Hematopoietic multipotent progenitor cell treated with erythropoietin and hydrocortisone succinate and interleukin-3 and kit ligand, for 8 days (in vitro differentiated cells): ENCODE measurements around the gene SKI.

ENCODE experiments used
- DNase-seq: peaks from one replicate; pipeline ENCODE4 v3.0.0-alpha.2; 2015

Gene SKI

DNA sequence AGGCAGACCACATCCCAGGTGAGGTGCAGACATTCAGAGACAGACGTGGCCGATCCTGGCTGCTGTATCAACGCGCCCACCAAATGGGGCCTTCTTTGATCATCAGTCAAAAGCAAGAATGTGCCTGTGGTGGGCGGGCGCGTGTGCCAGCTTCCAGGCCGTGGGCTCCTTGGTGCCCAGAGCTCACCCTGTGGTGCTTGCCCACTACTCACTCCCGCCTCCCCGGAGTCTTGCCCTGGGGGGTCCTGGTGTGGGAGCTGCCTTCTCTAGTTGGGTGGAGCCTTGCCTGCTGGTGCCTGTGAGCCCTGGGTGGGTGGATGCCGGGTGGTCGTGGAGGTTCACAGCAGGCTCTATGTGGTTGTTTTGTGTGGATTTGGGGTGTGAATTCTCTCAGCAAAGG is 70.6 kb downstream of the SKI start:
- no peak for DNase-seq

DNA sequence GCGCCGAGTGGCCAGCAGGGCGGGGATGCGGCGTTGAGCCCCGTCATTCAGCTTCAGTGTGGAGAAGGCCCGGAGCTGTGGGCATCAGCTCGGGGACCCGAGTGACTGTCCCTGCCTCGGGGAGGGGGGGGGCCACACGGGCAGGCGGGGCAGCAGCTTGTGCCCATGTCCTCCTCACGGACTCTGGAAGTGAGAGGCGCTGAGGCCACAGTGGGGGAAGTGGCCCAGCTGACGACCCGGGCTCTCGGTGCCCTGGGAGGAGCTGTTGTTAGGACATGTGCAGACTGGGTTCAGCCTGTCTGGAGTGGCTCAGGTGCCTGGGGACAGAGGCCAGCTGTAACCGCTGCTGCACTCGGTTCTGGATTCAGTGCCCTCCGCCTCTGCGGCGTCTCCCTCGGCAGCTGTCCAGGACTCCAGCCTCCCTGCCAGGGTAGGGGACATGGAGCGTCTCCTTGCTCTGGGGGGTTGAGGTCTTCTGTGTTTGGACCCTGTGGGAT is 71.1 kb downstream of the SKI start:
- peak; percentile 4 for DNase-seq

GRCh38 chr1:2300004-2300771 is 72.1 kb downstream of the SKI start:
- peak; percentile 67 for DNase-seq

GRCh38 chr1:2300851-2301606 is 72.9 kb downstream of the SKI start:
- peak; percentile 86 for DNase-seq

GRCh38 chr1:2301607-2302291 is 73.6 kb downstream of the SKI start:
- no peak for DNase-seq

DNA sequence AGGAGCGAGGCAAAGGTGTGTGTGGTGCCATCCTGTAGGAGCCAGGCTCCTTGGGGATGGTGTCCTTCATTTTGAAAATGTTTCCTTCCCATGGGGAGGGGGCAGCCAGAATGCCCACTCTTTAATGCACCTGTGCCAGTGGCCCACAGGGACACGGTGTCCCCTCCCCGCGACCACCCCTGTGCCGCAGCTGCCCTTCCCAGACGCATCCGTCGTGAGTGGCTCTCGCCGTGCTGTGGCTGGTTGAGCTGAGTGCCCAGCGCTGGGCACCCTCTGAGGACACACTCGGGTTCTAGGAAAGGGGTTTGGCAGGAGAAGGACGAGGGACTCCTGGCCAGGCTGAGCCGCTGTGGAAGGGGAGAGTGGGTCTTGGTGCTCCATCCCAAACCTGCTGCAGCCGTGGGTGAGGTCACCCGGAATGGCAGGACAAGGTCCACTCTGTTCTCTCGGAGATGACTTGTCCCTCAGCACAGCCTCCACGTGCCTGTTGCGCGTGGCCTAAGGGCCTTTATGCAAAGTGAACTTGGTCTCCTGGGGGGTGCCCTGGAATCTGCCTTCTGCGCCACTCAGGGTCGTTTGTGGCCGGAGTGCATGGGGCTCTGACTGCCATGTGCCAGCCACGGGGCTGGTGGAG is 74.3 kb downstream of the SKI start:
- no peak for DNase-seq

- DNase-seq = no peak
These were observed 75.1 kb downstream of the SKI start for GRCh38 chr1:2303016-2303775.

DNA sequence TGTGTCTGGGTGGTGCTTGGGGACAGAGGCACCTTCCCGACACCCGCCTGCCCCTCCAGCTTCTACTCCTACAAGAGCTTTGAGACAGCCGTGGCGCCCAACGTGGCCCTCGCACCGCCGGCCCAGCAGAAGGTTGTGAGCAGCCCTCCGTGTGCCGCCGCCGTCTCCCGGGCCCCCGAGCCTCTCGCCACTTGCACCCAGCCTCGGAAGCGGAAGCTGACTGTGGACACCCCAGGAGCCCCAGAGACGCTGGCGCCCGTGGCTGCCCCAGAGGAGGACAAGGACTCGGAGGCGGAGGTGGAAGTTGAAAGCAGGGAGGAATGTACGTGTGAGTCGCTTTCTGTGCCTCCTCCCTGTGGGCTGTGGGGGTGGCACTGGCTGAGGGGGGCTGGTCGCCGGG is 75.7 kb downstream of the SKI start:
- DNase-seq = no peak

- no peak for DNase-seq
These were observed 76.2 kb downstream of the SKI start for GRCh38 chr1:2304282-2304681.

DNA sequence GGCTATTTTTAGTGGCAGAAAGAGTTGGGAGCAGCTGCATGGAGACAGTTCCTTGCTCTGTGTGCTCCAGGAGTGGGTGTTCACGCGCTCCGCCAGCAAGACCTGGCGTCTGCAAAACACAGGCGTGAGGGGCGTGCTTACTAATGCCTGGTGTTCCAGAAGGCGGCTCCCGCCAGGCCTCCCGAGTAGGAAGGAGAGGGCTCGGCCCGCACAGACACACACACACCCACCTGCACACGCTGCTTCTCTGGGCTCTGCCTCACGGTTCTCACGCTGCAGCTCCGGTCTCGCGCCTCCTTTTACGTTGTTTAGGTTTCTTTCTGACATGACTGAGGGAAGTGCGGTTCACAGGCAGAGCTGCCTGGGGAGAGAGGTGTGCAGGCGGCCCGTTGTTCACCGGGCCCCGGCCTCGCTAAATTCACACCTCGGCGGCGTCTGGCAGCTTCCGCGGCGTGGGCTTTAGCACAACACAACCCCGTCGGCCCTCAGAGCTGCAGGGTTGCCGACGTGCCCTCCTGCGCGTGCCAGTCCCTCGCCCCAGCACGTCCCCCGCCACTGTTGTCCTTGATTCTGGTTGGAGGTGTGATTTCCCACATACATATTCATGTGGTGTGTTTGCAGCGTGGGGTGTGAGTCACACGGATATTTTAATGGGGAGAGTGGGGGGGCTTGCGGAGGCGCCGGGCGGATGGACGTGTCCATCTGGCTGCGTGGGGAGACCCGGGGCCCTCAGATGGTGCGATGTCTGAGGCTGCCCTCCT is 77.0 kb downstream of the SKI start:
- DNase-seq = no peak

- no peak for DNase-seq
These were observed 78.2 kb downstream of the SKI start for GRCh38 chr1:2306151-2306978.

GRCh38 chr1:2307064-2307605 is 79.0 kb downstream of the SKI start:
- no peak for DNase-seq

DNA sequence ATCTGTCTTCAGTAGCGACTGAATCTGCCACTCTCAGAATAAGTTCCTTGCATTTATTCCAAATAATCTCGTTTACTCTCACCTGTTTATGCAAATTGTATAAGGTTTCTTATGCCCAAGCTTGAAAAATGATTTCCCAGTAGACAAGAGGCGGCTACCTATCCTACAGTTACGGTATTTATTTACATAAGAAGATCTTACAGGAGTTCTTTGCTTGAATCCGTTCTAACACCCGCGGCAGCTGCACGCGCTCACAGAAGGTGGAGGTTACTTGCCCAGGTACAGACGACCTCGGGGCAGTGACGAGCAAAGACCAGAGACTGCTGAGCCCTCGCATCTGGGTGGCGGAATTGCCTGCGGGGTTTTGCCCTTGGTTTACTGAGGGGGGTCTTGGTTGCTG is 79.9 kb downstream of the SKI start:
- no peak for DNase-seq

DNA sequence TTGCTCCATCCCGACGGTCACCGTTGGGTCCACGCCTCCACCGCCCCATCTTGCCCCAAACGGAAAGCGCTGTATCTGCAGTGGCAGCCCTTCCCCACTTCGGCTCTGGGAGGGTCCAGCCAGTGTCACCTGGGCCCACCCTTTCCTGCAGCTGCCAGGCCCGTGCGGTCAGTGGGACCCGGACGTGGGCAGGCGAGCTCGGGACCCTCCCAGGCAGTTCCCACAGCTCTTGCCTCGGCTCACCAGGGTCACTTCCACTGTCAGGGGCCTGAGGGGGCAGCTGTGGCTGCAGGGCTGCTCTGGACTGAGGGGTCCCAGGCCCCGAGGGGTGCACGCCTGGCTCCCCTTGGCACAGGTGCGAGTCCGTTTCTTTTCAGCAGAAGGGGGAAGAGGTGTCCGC is 80.7 kb downstream of the SKI start:
- no peak for DNase-seq

DNA sequence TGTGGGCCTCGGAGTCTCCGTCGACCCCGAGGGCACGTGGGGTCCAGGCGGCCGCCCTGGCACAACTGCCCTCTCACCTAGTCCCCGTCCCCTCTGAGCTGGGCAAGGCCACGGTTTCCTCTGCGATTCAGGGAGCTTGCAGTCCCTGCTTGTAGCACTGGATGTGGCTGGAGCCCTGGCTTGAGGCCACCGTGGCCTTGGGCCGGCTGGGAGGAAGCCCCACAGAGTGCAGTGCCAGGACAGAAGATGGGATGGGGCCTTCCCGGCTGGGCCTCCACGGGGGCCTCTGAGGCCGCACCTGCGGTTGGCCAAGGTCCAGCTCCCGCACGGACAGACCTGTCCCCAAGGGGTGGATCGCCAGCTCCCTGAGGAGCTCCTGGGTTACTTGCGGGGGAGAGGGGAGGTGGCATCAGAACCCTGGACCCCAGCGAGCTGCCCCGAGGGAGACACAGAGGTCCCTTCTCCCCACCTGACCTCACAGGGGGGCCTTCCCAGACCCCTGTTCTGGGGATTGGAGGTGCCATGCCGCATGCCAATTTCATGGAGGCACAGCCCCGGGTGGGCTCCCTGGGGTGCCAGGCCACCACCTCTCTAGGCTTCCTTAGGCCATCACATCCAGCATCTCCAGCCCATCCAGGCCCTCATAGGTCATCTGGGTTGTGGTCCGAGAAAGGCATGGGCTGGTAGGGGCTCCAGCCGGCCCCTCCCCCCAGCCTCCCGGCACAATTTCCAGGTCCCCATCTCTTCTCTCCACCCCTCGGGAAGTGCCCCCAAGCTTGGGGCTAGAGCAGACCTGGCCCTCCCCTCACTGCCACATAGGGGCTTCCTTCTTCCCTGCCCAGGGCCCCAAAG is 82.4 kb downstream of the SKI start:
- no peak for DNase-seq

DNA sequence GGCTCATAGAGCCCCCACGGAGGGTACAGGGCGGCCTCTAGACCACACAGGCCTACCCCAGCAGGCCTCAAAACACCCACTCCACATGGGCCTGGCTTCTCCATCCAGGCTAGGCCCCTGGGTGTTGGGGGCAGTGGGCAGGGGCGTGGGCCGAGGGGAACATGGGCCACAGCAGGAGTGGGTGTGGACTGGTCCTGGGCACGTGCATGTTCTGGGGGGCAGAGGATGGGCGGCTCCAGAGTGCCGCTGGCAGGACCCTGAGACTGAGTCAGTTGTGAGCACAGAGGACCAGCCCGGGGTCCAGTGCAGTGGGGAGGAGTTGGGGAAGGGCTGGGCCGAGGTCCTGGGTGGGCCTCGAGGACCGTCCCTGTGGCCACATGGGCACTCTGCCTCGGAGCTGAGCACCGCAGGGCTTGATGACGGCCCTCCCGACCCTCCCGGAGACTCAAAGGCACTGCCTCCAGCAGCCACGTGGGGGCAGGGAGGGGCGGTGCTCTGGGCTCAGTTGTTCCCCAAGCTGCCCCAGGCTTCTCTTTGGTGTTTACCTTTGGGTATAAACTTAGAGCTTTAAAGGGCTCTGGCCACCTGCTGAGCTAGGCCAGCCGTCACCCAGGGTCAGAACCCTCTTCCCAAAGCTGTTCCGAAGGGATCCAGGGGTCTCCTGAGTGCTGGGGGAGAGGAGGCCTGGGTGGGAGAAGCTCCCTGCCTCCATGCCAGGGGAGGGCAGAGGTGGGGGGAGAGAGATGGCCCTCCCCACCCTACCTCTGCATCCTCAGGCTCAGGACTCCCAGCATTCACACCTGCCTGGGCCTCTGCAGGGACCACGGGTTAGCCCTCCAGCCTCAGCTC is 83.3 kb downstream of the SKI start:
- DNase-seq = peak; percentile 70

- no peak for DNase-seq
These were observed 84.0 kb downstream of the SKI start for GRCh38 chr1:2312160-2312514.

GRCh38 chr1:2312515-2313301 is 84.6 kb downstream of the SKI start:
- DNase-seq = no peak
